IMR-90 (cell line): Measurements from ENCODE around the gene CINP. TPM values are rescaled to one million over a fixed set of nuclear protein-coding genes. Genes with fewer than 3 reads are reported as not detected.

Experiments used
- ATAC-seq: fragments of 200-7000 bp; cut with Tn5 transposase; 2 replicates; pipeline ENCODE4 v1.9.1; 2020; ENCODE audit warnings: low read depth, mild to moderate bottlenecking, moderate library complexity
- BruUV-seq: library from RNA; stranded (reverse); fragments of 400-500 nt; replicated peaks from 2 replicates; lab custom pipeline; 2021; lab: Mats Ljungman, UMichigan
- CTCF ChIA-PET: fragments of 300-600 bp; formaldehyde crosslinking; extraction: SDS; loops from one replicate; lab custom pipeline; 2021; ENCODE audit warnings: antibody characterized with exemption; lab: Yijun Ruan, JAX
- POLR2A ChIA-PET: fragments of 300-600 bp; sonication (Branson Sonifier 250); formaldehyde crosslinking; loops from one replicate; lab custom pipeline; 2022; ENCODE audit warnings: antibody characterized with exemption; ENCODE audit not compliant: unreplicated experiment; lab: Charles Lee
- DNase-seq: peaks from one replicate; pipeline ENCODE4 v3.0.0; 2013
- H2AFZ ChIP-seq: replicated peaks from 2 replicates; pipeline ENCODE3; 2013; ENCODE audit warnings: low read length, mild to moderate bottlenecking; ENCODE audit not compliant: poor library complexity
- H2AK5ac ChIP-seq: 2 replicates; pipeline ENCODE4 v1.6.1; 2013; ENCODE audit warnings: low read depth, low read length, inconsistent platforms
- H2AK9ac ChIP-seq: replicated peaks from 2 replicates; pipeline ENCODE3; 2013; ENCODE audit warnings: mild to moderate bottlenecking, low read depth, low read length, moderate library complexity; ENCODE audit not compliant: poor library complexity
- H2BK120ac ChIP-seq: 2 replicates; pipeline ENCODE4 v1.6.1; 2013; ENCODE audit warnings: low read depth, low read length, inconsistent platforms
- H2BK15ac ChIP-seq: 3 replicates; pipeline ENCODE4 v1.6.1; 2013; ENCODE audit warnings: low read depth, low read length, inconsistent platforms
- H2BK20ac ChIP-seq: 2 replicates; pipeline ENCODE4 v1.6.1; 2013; ENCODE audit warnings: low read depth, mild to moderate bottlenecking, inconsistent platforms, low read length, moderate library complexity
- H2BK5ac ChIP-seq: 2 replicates; pipeline ENCODE4 v1.6.1; 2013; ENCODE audit warnings: mild to moderate bottlenecking, low read depth, low read length, inconsistent platforms; ENCODE audit not compliant: poor library complexity, severe bottlenecking
- H3K14ac ChIP-seq: replicated peaks from 2 replicates; pipeline ENCODE4 v1.6.1; 2013; ENCODE audit warnings: low read depth, low read length, inconsistent platforms
- H3K18ac ChIP-seq: 2 replicates; pipeline ENCODE4 v1.6.1; 2013; ENCODE audit warnings: low read depth, low read length, control low read depth
- H3K23ac ChIP-seq: 2 replicates; pipeline ENCODE4 v1.6.1; 2013; ENCODE audit warnings: low read depth, low read length, inconsistent platforms
- H3K27ac ChIP-seq: 2 replicates; pipeline ENCODE4 v1.5.1; 2013; ENCODE audit warnings: mild to moderate bottlenecking, control low read depth, low read length; ENCODE audit not compliant: insufficient read depth
- H3K27me3 ChIP-seq: 2 replicates; pipeline ENCODE4 v1.6.1; 2013; ENCODE audit warnings: low read length; ENCODE audit not compliant: control insufficient read depth, insufficient read depth
- H3K36me3 ChIP-seq: 2 replicates; pipeline ENCODE4 v1.6.1; 2013; ENCODE audit warnings: low read length, mixed read lengths; ENCODE audit not compliant: control insufficient read depth, insufficient read depth
- H3K4ac ChIP-seq: 2 replicates; pipeline ENCODE4 v1.6.1; 2013; ENCODE audit warnings: low read depth, low read length, inconsistent platforms
- H3K4me1 ChIP-seq: 2 replicates; pipeline ENCODE4 v1.6.1; 2013; ENCODE audit warnings: low read length, mixed read lengths; ENCODE audit not compliant: control insufficient read depth, insufficient read depth
- H3K4me2 ChIP-seq: 2 replicates; pipeline ENCODE4 v1.6.1; 2013; ENCODE audit warnings: low read depth, mild to moderate bottlenecking, control low read depth, low read length, moderate library complexity
- H3K4me3 ChIP-seq: 2 replicates; pipeline ENCODE4 v1.5.1; 2013; ENCODE audit warnings: low read depth, mild to moderate bottlenecking, control low read depth, low read length, moderate library complexity; ENCODE audit not compliant: insufficient read depth
- H3K56ac ChIP-seq: 2 replicates; pipeline ENCODE4 v1.6.1; 2013; ENCODE audit warnings: low read length, inconsistent platforms; ENCODE audit not compliant: insufficient read depth; ENCODE audit errors: extremely low read depth
- H3K79me1 ChIP-seq, 2 experiments: 2 replicates each; pipeline ENCODE4 v1.6.1; 2013; ENCODE audit warnings: low read length in 2 of 2, inconsistent platforms in 1 of 2, low read depth in 1 of 2
- H3K9ac ChIP-seq: 2 replicates; pipeline ENCODE4 v1.6.1; 2013; ENCODE audit warnings: low read depth, low read length, control low read depth
- H3K9me1 ChIP-seq: 2 replicates; pipeline ENCODE4 v1.6.1; 2013; ENCODE audit warnings: low read length, inconsistent platforms; ENCODE audit not compliant: insufficient read depth
- H3K9me3 ChIP-seq: 2 replicates; pipeline ENCODE4 v1.6.1; 2013; ENCODE audit warnings: low read length; ENCODE audit not compliant: control insufficient read depth, insufficient read depth
- H4K20me1 ChIP-seq: 2 replicates; pipeline ENCODE4 v1.6.1; 2013; ENCODE audit warnings: low read length, inconsistent platforms; ENCODE audit not compliant: insufficient read depth
- H4K5ac ChIP-seq: 2 replicates; pipeline ENCODE4 v1.6.1; 2013; ENCODE audit warnings: mild to moderate bottlenecking, low read depth, low read length, control low read depth
- H4K8ac ChIP-seq, 2 experiments: 2 replicates each; pipeline ENCODE4 v1.6.1; 2013; ENCODE audit warnings: low read depth in 2 of 2, low read length in 2 of 2, control low read depth in 1 of 2, inconsistent platforms in 1 of 2
- H4K91ac ChIP-seq: 2 replicates; pipeline ENCODE4 v1.6.1; 2013; ENCODE audit warnings: low read depth, low read length, inconsistent platforms; ENCODE audit not compliant: insufficient read depth
- CHD1 ChIP-seq: IDR thresholded peaks from 2 replicates; pipeline ENCODE4 v1.6.1; 2012; ENCODE audit warnings: low read depth, low read length, improper control_type of control experiment
- WGBS, 2 experiments: methylation state at CpG; one replicate each; pipeline versions ENCODE4 v1.1.5 to v1.1.7; 2013; ENCODE audit warnings: missing lambda C conversion rate in 2 of 2; ENCODE audit not compliant: insufficient read length in 1 of 2; ENCODE audit errors: extremely low coverage in 2 of 2; 5-methylcytosine and 5-hydroxymethylcytosine counted together
- dilution Hi-C: fragments of 300-500 bp; cut with HindIII; formaldehyde crosslinking; loops from one replicate; pipeline ENCODE4 v1.14.3; 2018; ENCODE audit warnings: low sequenced_read_pairs; ENCODE audit not compliant: unreplicated experiment
- in situ Hi-C: fragments of 300-500 bp; cut with MboI; formaldehyde crosslinking; loops from 3 replicates; pipeline ENCODE4 v1.14.3; 2019; ENCODE audit warnings: low sequenced_read_pairs, inconsistent platforms, mixed read lengths
- intact Hi-C: fragments of 100-400 bp; cut with micrococcal nuclease; formaldehyde crosslinking; loops from 2 replicates; pipeline ENCODE4 v1.10.0; 2022
- polyA plus RNA-seq, 3 experiments: library from polyadenylated mRNA; depleted of rRNA; stranded (reverse); fragments of >200 nt; gene quantifications; 2 replicates each; pipeline ENCODE4 v1.2.3, GENCODE V29; 2012; ENCODE audit warnings: low replicate concordance in 1 of 3
- total RNA-seq: library from RNA; depleted of rRNA; stranded (reverse); fragments of >200 nt; gene quantifications from 2 replicates; pipeline ENCODE4 v1.2.3, GENCODE V29; 2012
- TF ChIP-seq, protein P1 (sequence below): fragments of 150-350 bp; IDR thresholded peaks from 2 replicates; pipeline ENCODE4 v1.6.1; 2016; ENCODE audit warnings: low read depth, mild to moderate bottlenecking, low read length, moderate library complexity, borderline replicate concordance

CINP gene
- total and polyA plus RNA-seq, 2 of the 4 experiments (the other 2 are of a cell fraction) = 41.9 to 56.4 TPM

DNA sequence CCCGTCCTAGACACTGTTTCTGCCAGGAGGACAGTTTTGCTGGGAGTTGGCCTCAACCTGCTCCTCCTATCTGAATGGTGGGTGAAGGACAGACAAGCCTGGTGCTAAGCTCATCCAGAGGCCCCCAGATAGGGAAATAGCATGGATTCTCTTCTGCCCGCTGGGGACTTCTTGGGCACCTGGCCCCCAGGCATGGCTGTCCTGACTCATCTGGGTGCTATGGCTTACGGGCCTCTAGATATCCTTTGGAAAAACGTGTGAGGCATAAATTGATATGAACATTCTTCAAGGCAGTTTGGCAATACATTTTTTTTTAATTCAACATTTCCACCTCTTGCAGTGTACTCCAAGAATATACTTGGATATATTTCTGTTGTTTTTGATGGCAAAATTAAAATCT is 8.7 kb upstream of the CINP start:
- H3K9me3 ChIP-seq = no peaks in the 10 kb centered on the region
- H3K27me3 ChIP-seq = no peaks in the 10 kb centered on the region
- H3K23ac ChIP-seq = no peak overlapping the region
- BruUV-seq = no TSS peak
- H2BK15ac ChIP-seq = no peak overlapping the region
- H4K8ac ChIP-seq = no peak overlapping the region
- H2AK9ac ChIP-seq = peak overlapping the region; percentile 31
- ChIA-PET CTCF (no interaction called here), POLR2A (no interaction called here)
- ATAC-seq (no peak), DNase-seq (no peak)
- in situ Hi-C loops = no loop called here
- no peak overlapping the region for H3K4me3 ChIP-seq
- no peak overlapping the region for H3K9ac ChIP-seq
- H3K4ac ChIP-seq = no peak overlapping the region
- no peak overlapping the region for H2AK5ac ChIP-seq
- no peaks in the 10 kb centered on the region; the same call in 1 of the 2 replicates for H3K36me3 ChIP-seq
- dilution Hi-C loops = no loop called here
- WGBS, 2 experiments = no CpG with 5 or more reads among the region's 4 CpGs
- H3K79me1 ChIP-seq = peaks cover 31 to 76% of the 10 kb centered on the region in 2 experiments
- H3K14ac ChIP-seq = no peak overlapping the region
- TF ChIP-seq, protein P1, sequence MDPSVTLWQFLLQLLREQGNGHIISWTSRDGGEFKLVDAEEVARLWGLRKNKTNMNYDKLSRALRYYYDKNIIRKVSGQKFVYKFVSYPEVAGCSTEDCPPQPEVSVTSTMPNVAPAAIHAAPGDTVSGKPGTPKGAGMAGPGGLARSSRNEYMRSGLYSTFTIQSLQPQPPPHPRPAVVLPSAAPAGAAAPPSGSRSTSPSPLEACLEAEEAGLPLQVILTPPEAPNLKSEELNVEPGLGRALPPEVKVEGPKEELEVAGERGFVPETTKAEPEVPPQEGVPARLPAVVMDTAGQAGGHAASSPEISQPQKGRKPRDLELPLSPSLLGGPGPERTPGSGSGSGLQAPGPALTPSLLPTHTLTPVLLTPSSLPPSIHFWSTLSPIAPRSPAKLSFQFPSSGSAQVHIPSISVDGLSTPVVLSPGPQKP = no peak
- TF ChIP-seq CHD1 = no peak
- no peak overlapping the region for H4K91ac ChIP-seq
- no peak overlapping the region for H3K56ac ChIP-seq
- no peaks in the 10 kb centered on the region for H3K4me1 ChIP-seq
- H4K20me1 ChIP-seq = peaks cover 23% of the 10 kb centered on the region; the same call in 1 of the 2 replicates
- H2AFZ ChIP-seq = no peak overlapping the region
- no peak overlapping the region for H3K27ac ChIP-seq
- no peak overlapping the region for H3K18ac ChIP-seq
- intact Hi-C loops = no loop called here
- H4K5ac ChIP-seq = no peak overlapping the region
- no peak overlapping the region for H2BK120ac ChIP-seq
- no peak overlapping the region for H2BK5ac ChIP-seq
- H2BK20ac ChIP-seq = no peak overlapping the region
- H3K4me2 ChIP-seq = no peak overlapping the region
- peaks cover 17% of the 10 kb centered on the region for H3K9me1 ChIP-seq
